HUES48 (cell line): ENCODE data around the gene GPR157.

Source experiments
- H3K27ac ChIP-seq: one replicate; pipeline ENCODE4 v1.7.0; 2013; ENCODE audit warnings: low read depth, low read length, inconsistent platforms
- H3K27me3 ChIP-seq: 2 replicates; pipeline ENCODE4 v1.6.1; 2013; ENCODE audit warnings: mild to moderate bottlenecking, low read length; ENCODE audit not compliant: control insufficient read depth, insufficient read depth
- H3K36me3 ChIP-seq: 2 replicates; pipeline ENCODE4 v1.6.1; 2013; ENCODE audit warnings: low read length; ENCODE audit not compliant: control insufficient read depth, insufficient read depth
- H3K4me1 ChIP-seq: 2 replicates; pipeline ENCODE4 v1.6.1; 2013; ENCODE audit warnings: mild to moderate bottlenecking, low read length; ENCODE audit not compliant: control insufficient read depth, insufficient read depth
- H3K4me3 ChIP-seq: 2 replicates; pipeline ENCODE4 v1.5.1; 2013; ENCODE audit warnings: mild to moderate bottlenecking, low read depth, low read length
- H3K9ac ChIP-seq: 2 replicates; pipeline ENCODE4 v1.6.1; 2013; ENCODE audit warnings: mild to moderate bottlenecking, low read depth, low read length, moderate library complexity
- H3K9me3 ChIP-seq: 2 replicates; pipeline ENCODE4 v1.6.1; 2013; ENCODE audit warnings: low read length; ENCODE audit not compliant: control insufficient read depth, insufficient read depth

GPR157 gene

DNA sequence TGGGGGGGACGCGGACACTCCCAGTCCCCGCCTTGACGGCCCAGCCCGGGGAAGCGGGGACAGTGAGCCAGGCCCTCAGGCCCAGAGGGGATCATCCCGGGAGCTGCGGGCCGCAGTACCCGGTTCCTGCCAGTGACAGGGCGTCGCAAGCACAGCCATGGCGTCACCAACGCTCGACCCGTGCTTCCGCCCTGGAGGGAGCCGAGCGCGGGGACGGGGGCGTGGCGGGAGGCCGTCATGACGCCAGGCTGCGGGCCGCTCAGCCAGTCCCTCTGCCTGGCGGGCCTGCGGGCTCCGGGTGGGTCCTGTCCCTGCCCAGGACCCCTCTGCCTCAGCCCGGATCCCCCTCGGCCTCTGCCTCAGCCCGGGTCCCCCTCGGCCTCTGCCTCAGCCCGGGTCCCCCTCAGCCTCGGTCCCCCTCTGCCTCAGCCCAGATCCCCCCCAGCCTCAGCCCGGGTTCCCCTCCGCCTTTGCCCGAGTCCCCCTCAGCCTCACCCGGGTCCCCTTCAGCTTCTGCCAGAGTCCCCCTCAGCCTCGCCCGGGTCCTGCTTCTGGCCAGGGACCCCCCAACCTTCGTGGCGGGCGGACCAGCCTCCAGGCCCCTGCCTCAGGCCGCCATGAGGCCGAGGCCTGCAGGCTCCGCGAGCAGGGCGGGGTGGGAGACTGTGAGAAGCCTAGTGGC, 57.2 kb downstream of the GPR157 start:
- H3K9ac ChIP-seq = no peak overlapping the region
- no peaks in the 10 kb centered on the region for H3K36me3 ChIP-seq
- H3K9me3 ChIP-seq = no peaks in the 10 kb centered on the region
- no peak overlapping the region for H3K27ac ChIP-seq
- no peaks in the 10 kb centered on the region for H3K27me3 ChIP-seq
- H3K4me1 ChIP-seq = peaks cover 13% of the 10 kb centered on the region; the same call in 1 of the 2 replicates
- H3K4me3 ChIP-seq = no peak overlapping the region

DNA sequence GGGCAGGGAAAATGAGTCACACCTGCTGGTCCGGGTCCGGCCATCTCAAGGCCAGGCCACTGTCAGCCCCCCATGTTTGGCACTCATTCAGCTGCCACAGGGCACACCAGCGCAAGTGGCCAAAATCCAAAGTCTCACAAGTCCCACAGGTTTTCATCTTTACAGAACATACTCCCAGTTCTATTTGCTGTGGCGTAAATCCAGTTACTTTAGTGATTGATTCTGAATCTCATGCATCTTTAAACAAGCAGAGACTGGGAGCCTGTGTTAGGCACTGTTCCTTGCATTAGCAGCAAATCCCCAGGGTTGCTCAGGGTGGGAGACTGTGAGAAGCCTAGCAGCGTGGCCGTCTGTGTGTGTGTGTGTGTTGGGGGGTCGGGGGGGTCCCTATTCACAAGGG, 58.4 kb downstream of the GPR157 start:
- no peak overlapping the region for H3K4me3 ChIP-seq
- H3K9ac ChIP-seq = no peak overlapping the region
- H3K36me3 ChIP-seq = no peaks in the 10 kb centered on the region
- H3K27ac ChIP-seq = no peak overlapping the region
- no peaks in the 10 kb centered on the region for H3K9me3 ChIP-seq
- no peaks in the 10 kb centered on the region for H3K27me3 ChIP-seq
- peaks cover 13% of the 10 kb centered on the region; the same call in 1 of the 2 replicates for H3K4me1 ChIP-seq

DNA sequence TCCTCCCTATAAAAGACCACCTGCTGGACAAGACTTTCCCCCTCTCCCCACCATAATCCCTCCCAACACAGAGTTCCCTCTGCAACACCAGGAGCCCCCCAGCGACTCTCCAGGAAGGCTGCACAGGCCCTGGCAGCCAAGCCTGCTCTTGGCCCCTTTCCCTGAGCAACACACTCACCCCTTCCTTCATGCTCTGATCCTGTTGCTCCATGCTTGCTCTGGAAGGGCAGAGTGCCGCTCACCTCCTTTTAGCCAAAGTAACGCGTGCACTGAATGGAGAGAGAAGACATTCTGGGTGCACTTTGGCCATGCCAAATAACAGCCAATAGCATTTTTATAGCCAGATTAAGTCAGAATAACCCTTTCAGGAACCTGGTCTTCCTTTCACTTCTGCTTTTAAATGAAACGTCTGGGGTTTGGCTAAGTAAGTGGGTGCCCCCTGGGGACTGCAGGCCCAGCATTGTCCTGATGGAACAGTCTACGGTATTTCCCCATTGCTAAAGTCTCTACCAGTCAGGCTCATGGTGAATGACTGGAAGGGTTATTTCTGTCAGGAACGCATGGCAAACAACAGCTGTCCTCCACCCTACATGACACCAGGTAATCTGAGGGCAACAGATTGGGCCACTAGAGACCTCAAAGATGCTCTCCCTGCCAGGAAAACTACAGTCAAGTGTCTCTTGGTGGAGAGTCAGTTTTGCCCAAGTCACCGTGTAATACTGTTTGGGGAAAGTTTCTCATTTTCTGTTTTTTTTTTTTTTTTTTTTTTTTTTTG, 59.4 kb downstream of the GPR157 start, which contains the start of gene SLC2A5:
SLC2A5 (minus strand) TSS at position 310 of the 775 bp plus-strand sequence; CDS start at position 211, 99 bp downstream.
- Histone ChIP-seq H3K9ac (no peak within 1 kb of the TSS), H3K4me3 (no peak within 1 kb of the TSS), H3K4me1 (peaks cover 13% of the 10 kb centered on the region; the same call in 1 of the 2 replicates), H3K27ac (peak within 1 kb of the TSS; percentile 46), H3K27me3 (no peaks in the 10 kb centered on the region), H3K9me3 (no peaks in the 10 kb centered on the region), H3K36me3 (no peaks in the 10 kb centered on the region)

GRCh38 chr1:9068981-9069325, 59.9 kb downstream of the GPR157 start:
- no peaks in the 10 kb centered on the region for H3K9me3 ChIP-seq
- H3K27ac ChIP-seq = no peak overlapping the region
- H3K36me3 ChIP-seq = no peaks in the 10 kb centered on the region
- H3K4me1 ChIP-seq = peaks cover 13% of the 10 kb centered on the region; the same call in 1 of the 2 replicates
- H3K4me3 ChIP-seq = no peak overlapping the region
- no peak overlapping the region for H3K9ac ChIP-seq
- no peaks in the 10 kb centered on the region for H3K27me3 ChIP-seq

DNA sequence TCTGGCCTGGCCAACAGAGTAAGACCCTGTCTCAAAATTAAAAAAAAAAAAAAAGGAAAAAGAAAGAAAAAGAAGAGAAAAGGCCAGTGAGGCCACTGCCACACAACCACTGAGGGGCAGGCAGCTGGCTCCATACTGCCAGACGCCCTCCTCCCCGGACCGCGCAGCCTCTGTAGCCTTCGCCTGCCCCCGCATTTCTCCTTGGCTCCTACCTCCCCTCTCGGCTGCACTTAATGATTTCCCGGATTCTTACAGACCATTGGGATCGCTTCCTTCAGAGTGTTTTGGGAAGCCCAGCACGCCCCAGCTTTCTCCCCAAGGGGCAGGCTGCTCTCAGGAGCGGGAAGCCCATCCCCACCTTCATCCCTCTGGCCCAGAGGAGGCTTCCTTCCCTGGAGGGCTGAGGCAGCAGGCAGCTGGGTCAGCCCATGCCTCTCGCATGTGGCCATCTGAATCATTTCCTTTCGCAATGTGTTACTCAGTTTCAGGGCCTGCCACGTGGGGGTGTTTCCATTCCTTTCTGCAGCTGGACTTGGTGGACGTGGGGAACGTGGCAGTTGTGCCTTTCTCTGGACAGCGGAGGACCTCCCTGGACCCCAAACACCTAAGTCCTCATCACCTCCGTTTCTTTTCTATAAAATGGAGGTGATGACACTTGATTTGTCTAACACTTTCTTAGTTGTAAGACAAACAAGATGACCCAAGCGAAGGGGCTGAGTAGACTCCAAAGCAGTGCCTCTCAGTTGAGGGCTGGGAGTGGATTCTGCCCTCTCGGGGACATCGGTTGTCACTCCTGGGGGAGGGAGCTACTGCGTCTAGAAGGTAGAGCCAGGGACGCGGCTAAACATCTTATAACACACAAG, 61.7 kb downstream of the GPR157 start:
- no peaks in the 10 kb centered on the region for H3K27me3 ChIP-seq
- H3K4me1 ChIP-seq = peaks cover 13% of the 10 kb centered on the region; the same call in 1 of the 2 replicates
- H3K36me3 ChIP-seq = no peaks in the 10 kb centered on the region
- H3K9ac ChIP-seq = no peak overlapping the region
- H3K9me3 ChIP-seq = no peaks in the 10 kb centered on the region
- H3K27ac ChIP-seq = no peak overlapping the region
- H3K4me3 ChIP-seq = no peak overlapping the region

DNA sequence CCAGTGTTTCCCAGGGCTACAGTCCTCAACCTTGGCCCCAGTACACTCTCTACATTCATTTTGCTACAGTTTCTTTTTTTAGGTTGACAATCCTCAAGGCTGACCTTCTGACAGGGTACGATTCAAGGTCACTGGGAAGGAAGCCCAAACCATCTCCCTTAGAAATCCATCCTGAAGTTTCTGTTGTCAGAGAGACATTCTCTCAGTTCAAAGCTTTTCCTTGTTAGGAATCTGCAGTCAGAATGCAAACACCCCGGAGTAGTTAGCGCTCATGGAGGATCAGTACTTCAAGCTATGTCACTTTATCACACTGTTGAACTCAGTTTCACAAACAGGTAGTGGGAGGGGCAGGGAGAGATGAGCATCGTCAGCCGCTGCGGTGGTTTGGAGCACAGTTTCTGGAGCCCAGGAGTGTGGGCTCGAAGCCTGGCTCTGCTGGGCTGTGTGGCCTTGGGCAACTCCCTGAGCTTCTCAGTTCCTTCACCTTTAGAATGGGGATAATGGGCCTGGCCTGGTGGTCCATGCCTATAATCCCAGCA, 63.6 kb downstream of the GPR157 start:
- H3K27ac ChIP-seq = no peak overlapping the region
- H3K9me3 ChIP-seq = no peaks in the 10 kb centered on the region
- peaks cover 13% of the 10 kb centered on the region; the same call in 1 of the 2 replicates for H3K4me1 ChIP-seq
- H3K9ac ChIP-seq = no peak overlapping the region
- no peaks in the 10 kb centered on the region for H3K27me3 ChIP-seq
- no peaks in the 10 kb centered on the region for H3K36me3 ChIP-seq
- H3K4me3 ChIP-seq = no peak overlapping the region

GRCh38 chr1:9062846-9063245, 66.1 kb downstream of the GPR157 start:
- H3K27me3 ChIP-seq = no peaks in the 10 kb centered on the region

DNA sequence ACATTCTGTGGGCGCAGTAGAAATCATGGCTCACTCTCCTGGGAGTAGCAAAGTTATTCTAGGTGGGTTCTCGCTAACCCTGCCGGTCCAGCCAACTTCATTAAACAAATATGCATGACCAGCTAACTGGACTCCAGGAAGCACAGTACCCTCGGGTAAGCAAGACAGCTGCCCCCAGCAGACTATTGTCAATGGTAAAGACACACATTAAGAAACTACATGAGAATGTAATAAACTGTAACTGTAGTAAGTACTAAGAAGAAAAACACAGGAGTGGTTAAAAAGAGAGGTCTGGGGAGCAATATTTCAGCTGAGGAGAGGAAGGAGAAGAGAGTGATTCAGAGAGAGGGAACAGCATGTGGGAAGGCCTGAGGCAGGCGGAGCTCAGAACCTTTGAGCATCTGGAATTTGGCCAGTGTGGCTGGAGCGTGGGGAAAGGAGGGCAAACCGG, 66.9 kb downstream of the GPR157 start:
- Histone ChIP-seq H3K36me3 (no peaks in the 10 kb centered on the region), H3K4me3 (no peak overlapping the region), H3K9me3 (no peaks in the 10 kb centered on the region), H3K9ac (no peak overlapping the region), H3K27me3 (no peaks in the 10 kb centered on the region), H3K27ac (no peak overlapping the region), H3K4me1 (no peaks in the 10 kb centered on the region)

More at GRCh38 chr1:9062846-9063245, 66.1 kb downstream of the GPR157 start:
- Histone ChIP-seq H3K27ac (no peak overlapping the region), H3K4me3 (no peak overlapping the region), H3K9ac (no peak overlapping the region), H3K9me3 (no peaks in the 10 kb centered on the region), H3K36me3 (no peaks in the 10 kb centered on the region), H3K4me1 (no peaks in the 10 kb centered on the region)

DNA sequence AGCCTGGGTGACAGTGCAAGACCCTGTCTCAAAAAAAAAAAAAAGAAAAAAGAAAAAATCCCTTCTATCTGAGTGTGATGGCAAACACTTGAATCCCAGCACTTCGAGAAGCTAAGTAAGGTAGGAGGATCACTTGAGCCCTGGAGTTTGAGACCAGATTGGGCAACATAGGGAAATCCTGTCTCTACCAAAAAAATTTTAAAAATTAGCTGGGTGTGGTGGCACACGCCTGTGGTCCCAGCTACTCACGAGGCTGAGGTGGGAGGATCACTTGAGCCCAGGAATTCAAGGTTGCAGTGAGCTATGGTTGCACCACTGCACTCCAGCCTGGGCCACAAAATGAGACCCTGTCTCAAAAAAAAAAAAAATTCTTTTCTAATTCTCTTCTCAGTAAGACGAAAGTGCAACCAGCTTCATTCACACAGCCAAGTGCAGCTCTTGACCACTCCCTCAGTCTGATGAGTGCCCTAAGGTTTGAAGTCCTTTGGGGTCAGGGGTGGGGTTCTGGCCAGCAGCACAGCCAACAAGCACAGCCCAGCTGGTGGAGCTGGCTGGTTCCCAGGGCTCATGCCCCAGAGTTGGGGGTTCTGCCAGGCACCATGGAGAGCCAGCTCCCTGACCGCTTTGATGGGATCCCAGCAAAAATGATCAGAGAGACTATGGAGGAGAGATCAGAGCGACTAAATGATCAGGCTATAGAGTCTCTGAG, 67.5 kb downstream of the GPR157 start:
- Histone ChIP-seq H3K4me3 (no peak overlapping the region), H3K9ac (no peak overlapping the region), H3K27me3 (no peaks in the 10 kb centered on the region), H3K27ac (no peak overlapping the region), H3K36me3 (no peaks in the 10 kb centered on the region), H3K9me3 (no peaks in the 10 kb centered on the region), H3K4me1 (no peaks in the 10 kb centered on the region)
